Stimulated activated naive CD4-positive, alpha-beta T cell treated with Interleukin-2 at 50 U/mL for 16 hours (primary cell): ENCODE results near the gene TOP1.

Experiments
- DNase-seq: peaks from one replicate; lab custom pipeline; 2025; lab: John Stamatoyannopoulos, UW

Gene TOP1

GRCh38 chr20:41028359-41029149 lies at the start of gene TOP1:
TOP1 (plus strand) TSS chr20:41028822; CDS start chr20:41029068, 246 bp downstream.
- peak; percentile 100 for DNase-seq

- no peak for DNase-seq
Observed at GRCh38 chr20:40979247-40979646, 49.4 kb upstream of the TOP1 start.

GRCh38 chr20:40980106-40980827 lies 48.4 kb upstream of the TOP1 start:
- DNase-seq, result no peak

- no peak for DNase-seq
Observed at GRCh38 chr20:40980828-40981310, 47.8 kb upstream of the TOP1 start.

- no peak for DNase-seq
Observed at GRCh38 chr20:40982415-40983145, 46.0 kb upstream of the TOP1 start.

GRCh38 chr20:40983898-40984297 lies 44.7 kb upstream of the TOP1 start:
- no peak for DNase-seq

GRCh38 chr20:40984496-40984895 lies 44.1 kb upstream of the TOP1 start:
- no peak for DNase-seq

- DNase-seq, result no peak
Observed at GRCh38 chr20:40986774-40987173, 41.8 kb upstream of the TOP1 start.

GRCh38 chr20:40990542-40991120 lies 38.0 kb upstream of the TOP1 start:
- DNase-seq, result peak; percentile 52

- no peak for DNase-seq
Observed at GRCh38 chr20:40991181-40991889, 37.3 kb upstream of the TOP1 start.

- DNase-seq, result no peak
Observed at GRCh38 chr20:40992349-40993113, 36.1 kb upstream of the TOP1 start.

GRCh38 chr20:40993794-40994540 lies 34.7 kb upstream of the TOP1 start:
- DNase-seq, result no peak

GRCh38 chr20:40996326-40996725 lies 32.3 kb upstream of the TOP1 start:
- no peak for DNase-seq

GRCh38 chr20:40997116-40997515 lies 31.5 kb upstream of the TOP1 start:
- DNase-seq, result no peak

GRCh38 chr20:40999841-41000240 lies 28.8 kb upstream of the TOP1 start:
- no peak for DNase-seq

- no peak for DNase-seq
Observed at GRCh38 chr20:41000628-41001027, 28.0 kb upstream of the TOP1 start.

GRCh38 chr20:41001497-41001896 lies 27.1 kb upstream of the TOP1 start:
- no peak for DNase-seq

GRCh38 chr20:41002842-41003142 lies 25.8 kb upstream of the TOP1 start:
- no peak for DNase-seq

- DNase-seq, result peak; percentile 82
Observed at GRCh38 chr20:41003143-41003935, 25.3 kb upstream of the TOP1 start.
